IPS-15b (cell line): ENCODE data around the gene L3MBTL2.

ENCODE experiments used
- H3K27me3 ChIP-seq: one replicate; pipeline ENCODE4 v1.6.1; 2013; ENCODE audit warnings: low read length; ENCODE audit not compliant: control insufficient read depth, insufficient read depth
- H3K36me3 ChIP-seq: one replicate; pipeline ENCODE4 v1.6.1; 2013; ENCODE audit warnings: low read length; ENCODE audit not compliant: control insufficient read depth, insufficient read depth
- H3K4me1 ChIP-seq: one replicate; pipeline ENCODE4 v1.6.1; 2013; ENCODE audit warnings: mild to moderate bottlenecking, low read length; ENCODE audit not compliant: control insufficient read depth, insufficient read depth
- H3K4me3 ChIP-seq: one replicate; pipeline ENCODE4 v1.5.1; 2013; ENCODE audit warnings: low read depth, low read length
- H3K9ac ChIP-seq: one replicate; pipeline ENCODE4 v1.6.1; 2013; ENCODE audit warnings: low read depth, mild to moderate bottlenecking, low read length
- H3K9me3 ChIP-seq: one replicate; pipeline ENCODE4 v1.6.1; 2013; ENCODE audit warnings: mild to moderate bottlenecking, low read length; ENCODE audit not compliant: control insufficient read depth, insufficient read depth

L3MBTL2 gene

DNA sequence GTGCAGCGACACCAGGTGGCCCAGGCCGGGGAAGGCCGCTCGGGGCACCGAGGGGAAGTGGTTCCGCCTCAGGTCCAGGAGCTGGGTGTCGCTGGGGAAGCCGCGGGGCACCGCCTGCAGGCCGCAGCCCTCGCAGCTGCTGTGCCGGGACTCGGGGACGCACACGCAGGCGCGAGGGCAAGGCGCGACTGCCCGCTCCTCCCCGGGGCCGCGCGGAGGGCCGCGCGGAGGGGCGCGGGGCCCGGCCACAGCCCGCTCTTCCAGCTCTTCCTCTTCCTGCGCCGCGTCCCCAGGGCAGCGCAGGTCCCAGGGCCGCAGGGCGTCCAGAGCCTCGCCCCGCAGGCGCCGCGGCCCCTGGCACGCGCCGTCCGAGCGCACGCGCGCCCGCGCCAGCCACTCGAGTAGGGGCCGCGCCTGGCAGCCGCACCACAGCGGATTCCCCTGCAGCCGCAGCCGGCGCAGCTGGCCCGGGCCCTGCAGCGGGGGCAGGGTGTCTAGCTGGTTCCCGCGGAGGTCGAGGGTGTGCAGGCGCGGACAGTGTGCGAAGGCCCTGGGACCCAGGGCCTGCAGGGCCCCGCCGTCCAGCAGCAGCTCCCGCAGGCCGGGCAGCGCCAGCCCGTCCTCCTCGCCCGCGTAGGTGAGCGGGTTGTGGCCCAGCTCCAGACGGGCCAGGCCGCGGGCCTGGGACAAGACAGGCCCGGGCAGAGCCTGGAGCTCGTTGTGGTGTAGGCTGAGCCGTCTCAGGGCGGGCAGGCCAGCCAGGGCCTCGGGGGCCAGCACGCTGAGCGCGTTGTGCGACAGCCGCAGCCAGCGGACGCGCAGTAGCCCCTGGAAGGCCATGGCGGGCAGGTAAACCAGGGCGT is 32.8 kb downstream of the L3MBTL2 start:
- Histone ChIP-seq H3K4me3 (peak overlapping the region; percentile 18), H3K9me3 (no peaks in the 10 kb centered on the region), H3K4me1 (no peaks in the 10 kb centered on the region), H3K36me3 (no peaks in the 10 kb centered on the region), H3K9ac (peak overlapping the region; percentile 37), H3K27me3 (no peaks in the 10 kb centered on the region)

DNA sequence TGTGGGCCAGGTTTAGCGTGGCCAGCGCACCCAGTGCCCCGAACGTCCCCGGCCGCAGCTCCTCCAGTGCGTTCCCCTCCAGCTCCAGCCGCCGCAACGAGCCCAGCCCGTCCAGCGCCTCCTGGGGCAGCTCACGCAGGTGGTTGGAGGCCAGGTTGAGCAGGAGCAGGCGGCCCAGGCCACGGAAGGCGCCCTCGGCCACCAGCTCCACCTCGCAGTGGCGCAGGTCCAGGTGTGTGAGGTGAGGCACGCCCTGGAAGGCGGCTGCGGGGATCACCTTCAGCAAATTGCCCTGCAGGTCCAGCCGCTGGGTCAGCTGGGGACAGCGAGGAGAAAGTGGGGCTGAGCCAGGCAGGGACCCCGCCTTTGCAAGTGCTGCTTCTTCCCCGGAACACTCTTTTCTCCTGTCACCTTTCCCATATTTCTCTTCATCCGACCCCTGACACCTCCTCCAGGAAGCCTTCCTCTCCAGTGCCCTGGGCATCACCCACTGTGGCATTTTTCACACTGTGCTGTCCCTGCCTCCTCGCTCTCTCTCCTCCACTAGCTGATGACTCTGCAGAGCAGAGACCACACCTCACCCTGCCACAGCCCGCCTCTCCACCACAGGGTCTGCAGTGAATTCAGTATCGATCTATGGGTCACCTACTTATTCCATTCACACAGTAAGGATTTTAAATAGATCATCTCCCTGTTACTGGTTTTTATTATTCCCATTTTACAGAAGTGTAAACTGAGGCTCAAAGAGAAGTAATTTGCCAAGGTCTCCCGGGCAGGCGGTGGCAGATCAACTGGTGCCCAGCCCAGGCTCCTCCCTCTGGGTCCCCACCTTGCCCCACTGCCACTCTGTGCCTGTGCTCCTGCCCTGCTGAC is 33.7 kb downstream of the L3MBTL2 start:
- no peaks in the 10 kb centered on the region for H3K36me3 ChIP-seq
- no peaks in the 10 kb centered on the region for H3K9me3 ChIP-seq
- H3K27me3 ChIP-seq, result no peaks in the 10 kb centered on the region
- peak overlapping the region; percentile 37 for H3K9ac ChIP-seq
- no peaks in the 10 kb centered on the region for H3K4me1 ChIP-seq
- peak overlapping the region; percentile 18 for H3K4me3 ChIP-seq

DNA sequence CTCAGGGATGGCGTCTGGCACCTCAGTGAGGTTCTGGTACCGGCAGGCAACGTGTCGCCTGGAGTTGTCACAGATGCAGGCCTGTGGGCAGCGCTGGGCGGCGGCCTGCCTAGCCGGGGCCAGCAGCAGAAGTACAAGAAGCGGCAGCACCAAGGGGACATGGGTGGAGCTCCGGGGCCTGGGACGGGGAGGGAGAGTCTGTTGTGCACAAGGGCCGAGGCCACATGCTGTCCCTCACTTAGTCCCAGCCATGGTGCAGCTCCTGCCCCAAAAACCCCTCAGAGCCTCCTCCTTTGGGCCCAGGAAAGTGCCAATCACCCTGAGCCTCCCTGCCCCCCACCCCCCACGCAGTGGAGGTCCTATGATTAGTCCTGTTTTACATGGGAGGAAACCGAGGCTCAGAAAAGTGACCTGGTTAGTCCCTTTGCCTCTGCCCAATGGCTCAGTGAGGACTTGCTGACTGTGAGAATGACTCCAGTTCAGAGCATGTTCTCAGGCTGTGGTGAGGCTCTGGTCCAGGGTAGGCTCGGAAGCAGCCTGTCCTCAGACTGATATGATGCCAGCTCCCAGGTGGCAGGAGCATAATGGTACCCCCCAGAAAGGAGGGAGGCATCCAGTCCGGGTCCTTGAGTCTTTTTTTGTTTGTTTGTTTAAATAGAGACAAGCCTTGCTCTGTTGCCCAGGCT is 34.5 kb downstream of the L3MBTL2 start:
- Histone ChIP-seq H3K9me3 (no peaks in the 10 kb centered on the region), H3K36me3 (no peaks in the 10 kb centered on the region), H3K4me1 (no peaks in the 10 kb centered on the region), H3K4me3 (no peak overlapping the region), H3K27me3 (no peaks in the 10 kb centered on the region), H3K9ac (peak overlapping the region; percentile 54)

DNA sequence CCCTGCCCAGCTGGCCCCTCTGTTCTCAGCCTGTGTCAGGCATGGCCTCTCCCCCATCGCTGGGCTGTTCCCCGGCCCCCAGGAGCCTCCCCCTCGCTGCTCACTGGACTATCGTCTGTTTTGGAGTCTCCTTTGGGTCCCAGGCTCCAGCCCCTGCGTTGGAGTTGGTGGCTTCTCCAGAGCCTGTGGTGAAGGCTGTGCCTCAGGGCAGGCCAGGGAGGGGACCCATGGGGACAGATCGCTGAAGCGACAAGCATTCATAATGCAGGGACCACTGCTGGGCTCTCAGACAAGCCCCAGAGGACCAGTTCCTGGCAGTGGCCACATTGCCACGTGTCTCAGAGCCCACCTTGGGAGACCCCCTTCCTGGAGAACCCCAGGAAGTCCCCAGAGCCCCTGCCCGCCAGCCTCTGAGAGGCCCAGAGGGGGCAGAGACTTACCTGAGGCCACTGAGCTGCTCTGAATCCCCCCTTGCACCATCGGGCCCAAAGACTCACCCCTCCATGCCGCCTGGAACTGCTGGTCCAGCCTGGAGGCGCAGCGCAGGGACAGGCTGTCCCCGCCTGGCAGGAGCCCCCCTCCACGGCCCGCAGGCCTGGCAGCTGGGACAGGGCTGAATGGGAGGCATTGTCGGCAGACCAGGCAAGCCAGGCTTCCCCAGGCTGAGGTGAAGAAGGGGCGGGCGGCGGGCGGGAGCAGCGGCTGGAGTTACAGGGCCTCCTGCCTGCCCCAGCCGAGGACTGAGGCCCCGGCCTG is 35.4 kb downstream of the L3MBTL2 start, which contains the start of gene CHADL:
TSS of gene CHADL (minus strand) at position 555 of the 756 bp plus-strand sequence. CDS start at position 505, 50 bp downstream.
- Histone ChIP-seq H3K9me3 (no peaks in the 10 kb centered on the region), H3K36me3 (peaks cover 2% of the 10 kb centered on the region), H3K4me3 (no peak within 1 kb of the TSS), H3K9ac (peak within 1 kb of the TSS; percentile 54), H3K4me1 (no peaks in the 10 kb centered on the region), H3K27me3 (no peaks in the 10 kb centered on the region)

DNA sequence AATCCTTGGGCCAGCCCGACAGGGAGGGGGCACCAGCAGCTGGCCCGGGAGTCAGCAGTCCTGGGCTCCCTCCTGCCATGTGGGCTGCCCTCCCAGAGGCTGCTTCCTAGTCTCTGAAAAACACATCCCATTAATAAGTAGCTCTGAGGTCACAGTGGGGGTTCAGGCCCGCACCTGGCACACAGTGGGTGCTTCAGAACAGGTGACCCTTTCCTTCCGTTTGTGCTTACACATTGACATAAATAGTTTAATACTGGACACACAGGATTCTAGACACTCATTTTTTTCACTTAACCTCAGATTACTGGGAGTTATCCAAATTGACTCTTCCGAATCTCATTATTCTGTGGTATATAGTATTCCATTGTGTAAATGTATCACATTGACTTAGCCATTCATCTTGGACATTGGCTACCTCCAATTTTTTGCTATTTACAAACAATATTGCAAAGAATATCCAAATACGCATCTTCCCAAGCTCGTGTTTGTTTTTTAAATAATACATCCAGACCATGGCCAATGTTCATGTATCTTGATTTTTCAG is 36.1 kb downstream of the L3MBTL2 start:
- H3K27me3 ChIP-seq, result no peaks in the 10 kb centered on the region
- no peaks in the 10 kb centered on the region for H3K9me3 ChIP-seq
- H3K9ac ChIP-seq, result no peak overlapping the region
- H3K36me3 ChIP-seq, result peaks cover 8% of the 10 kb centered on the region
- no peak overlapping the region for H3K4me3 ChIP-seq
- H3K4me1 ChIP-seq, result no peaks in the 10 kb centered on the region

DNA sequence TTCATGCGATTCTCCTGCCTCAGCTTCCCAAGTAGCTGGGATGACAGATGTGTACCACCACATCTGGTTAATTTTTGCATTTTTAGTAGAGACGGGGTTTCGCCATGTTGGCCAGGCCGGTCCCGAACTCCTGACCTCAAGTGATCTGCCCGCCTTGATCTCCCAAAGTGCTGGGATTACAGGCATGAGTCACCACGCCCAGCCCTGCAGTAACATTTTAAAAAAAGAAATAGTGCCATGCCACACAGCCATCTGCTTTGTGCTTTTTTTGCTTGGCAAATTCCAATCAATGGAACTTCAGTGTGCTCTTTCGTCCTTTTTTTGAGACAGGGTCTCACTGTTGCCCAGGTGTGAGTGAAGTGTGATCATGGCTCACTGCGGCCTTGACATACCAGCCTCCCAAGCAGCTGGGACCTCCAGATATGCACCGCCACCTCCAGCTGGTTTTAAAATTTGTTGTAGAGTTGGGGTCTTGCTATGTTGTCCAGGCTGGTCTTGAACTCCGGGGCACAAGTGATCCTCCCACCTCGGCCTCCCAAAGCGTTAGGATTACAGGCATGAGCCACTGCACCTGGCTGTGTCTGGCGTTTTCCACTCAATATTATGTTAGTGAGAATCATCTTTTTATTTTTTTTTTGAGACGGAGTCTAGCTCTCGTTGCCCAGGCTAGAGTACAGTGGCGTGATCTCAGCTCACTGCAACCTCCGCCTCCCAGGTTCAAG is 37.4 kb downstream of the L3MBTL2 start:
- no peak overlapping the region for H3K4me3 ChIP-seq
- H3K27me3 ChIP-seq, result no peaks in the 10 kb centered on the region
- H3K9me3 ChIP-seq, result no peaks in the 10 kb centered on the region
- peaks cover 19% of the 10 kb centered on the region for H3K36me3 ChIP-seq
- H3K9ac ChIP-seq, result no peak overlapping the region
- H3K4me1 ChIP-seq, result no peaks in the 10 kb centered on the region

DNA sequence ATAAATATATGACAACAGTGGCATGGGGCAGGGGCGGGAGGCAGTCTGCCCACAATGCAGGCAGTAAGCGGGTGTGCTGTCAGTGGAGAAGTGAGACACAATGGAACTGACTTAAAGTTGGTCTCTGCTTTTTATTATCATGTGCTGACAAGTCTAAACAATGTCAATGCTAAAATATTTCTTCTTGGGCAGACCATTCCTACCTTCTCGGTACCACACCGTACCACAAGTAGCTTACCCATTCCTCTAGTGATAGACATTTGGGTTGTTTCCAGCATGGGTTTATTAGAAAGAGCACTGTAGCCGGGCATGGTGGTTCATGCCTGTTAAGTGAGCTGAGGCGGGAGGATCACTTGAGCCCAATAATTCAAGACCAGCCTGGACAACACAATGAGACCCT is 38.2 kb downstream of the L3MBTL2 start:
- Histone ChIP-seq H3K9me3 (no peaks in the 10 kb centered on the region), H3K9ac (no peak overlapping the region), H3K27me3 (no peaks in the 10 kb centered on the region), H3K4me3 (no peak overlapping the region), H3K4me1 (no peaks in the 10 kb centered on the region), H3K36me3 (peaks cover 25% of the 10 kb centered on the region)

DNA sequence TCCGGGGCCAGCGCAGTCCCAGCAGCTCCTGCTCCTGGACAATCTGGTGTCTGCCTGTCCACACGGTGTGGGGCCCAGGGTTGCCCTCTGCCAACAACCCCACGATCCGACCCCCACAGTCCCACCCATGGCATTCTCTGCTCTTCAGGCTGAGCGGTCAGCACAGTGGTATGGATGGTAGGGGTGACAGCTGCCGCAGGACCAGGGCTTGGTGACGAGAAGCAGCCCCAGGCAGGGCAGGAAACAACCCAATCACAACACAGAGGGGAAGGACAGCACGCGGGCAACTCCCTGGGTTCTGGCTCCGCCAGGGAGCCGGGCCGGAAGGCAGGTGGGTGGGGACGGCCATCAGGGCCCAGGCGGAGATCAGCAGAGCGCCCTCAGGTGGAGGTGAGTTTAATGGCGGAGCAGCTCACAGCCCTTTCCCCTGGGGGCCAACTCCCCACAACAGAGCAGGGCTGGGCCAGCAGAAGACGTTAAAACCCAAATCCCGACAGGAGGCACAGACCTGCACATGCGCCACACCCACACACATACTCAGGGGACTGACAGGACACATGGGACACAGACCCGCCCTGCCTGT is 40.9 kb downstream of the L3MBTL2 start:
- H3K4me3 ChIP-seq, result no peak overlapping the region
- no peaks in the 10 kb centered on the region for H3K27me3 ChIP-seq
- H3K9ac ChIP-seq, result no peak overlapping the region
- no peaks in the 10 kb centered on the region for H3K4me1 ChIP-seq
- no peaks in the 10 kb centered on the region for H3K9me3 ChIP-seq
- H3K36me3 ChIP-seq, result peaks cover 51% of the 10 kb centered on the region

DNA sequence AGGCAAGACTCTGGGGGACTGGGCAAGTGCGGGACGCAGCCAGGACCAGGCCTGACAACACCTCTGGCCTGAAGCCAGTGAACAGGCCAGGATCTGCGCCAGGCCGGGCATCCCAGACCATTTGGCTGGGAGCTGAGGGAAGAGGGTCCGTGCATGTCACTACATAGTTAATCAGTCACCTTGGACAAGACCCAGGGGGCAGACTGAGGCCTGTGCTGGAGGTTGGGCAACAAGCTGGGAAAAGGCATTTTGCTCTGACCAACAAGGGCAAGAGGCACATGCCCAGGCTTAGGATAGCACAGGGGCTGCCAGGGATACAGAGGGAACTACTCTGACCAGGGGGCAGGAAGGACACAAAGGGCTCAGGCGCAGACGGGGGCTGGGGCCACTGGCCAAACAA is 42.6 kb downstream of the L3MBTL2 start:
- no peaks in the 10 kb centered on the region for H3K9me3 ChIP-seq
- H3K4me1 ChIP-seq, result no peaks in the 10 kb centered on the region
- no peak overlapping the region for H3K9ac ChIP-seq
- no peaks in the 10 kb centered on the region for H3K27me3 ChIP-seq
- no peak overlapping the region for H3K4me3 ChIP-seq
- H3K36me3 ChIP-seq, result peaks cover 65% of the 10 kb centered on the region

DNA sequence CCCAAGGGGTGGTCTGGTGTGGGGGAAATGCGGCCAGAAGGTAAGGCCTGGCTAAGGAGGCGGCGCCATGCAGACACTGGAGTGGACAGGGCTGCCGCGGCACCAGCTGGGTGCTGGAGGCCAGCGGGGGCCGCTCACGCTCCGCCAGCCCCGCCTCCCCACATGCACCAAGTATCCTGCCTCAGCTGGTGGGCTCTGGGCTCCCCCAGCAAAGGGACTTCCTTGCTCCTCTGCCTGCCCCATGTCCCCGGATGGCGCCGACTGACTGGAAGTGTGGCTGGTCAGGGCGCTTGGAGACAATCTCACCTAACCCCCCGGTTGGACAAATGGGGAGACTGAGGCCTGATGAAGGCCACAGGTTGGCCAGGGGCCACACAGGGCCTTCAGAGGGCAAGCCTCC is 43.2 kb downstream of the L3MBTL2 start:
- Histone ChIP-seq H3K27me3 (no peaks in the 10 kb centered on the region), H3K4me1 (no peaks in the 10 kb centered on the region), H3K9ac (no peak overlapping the region), H3K4me3 (no peak overlapping the region), H3K36me3 (peaks cover 71% of the 10 kb centered on the region), H3K9me3 (no peaks in the 10 kb centered on the region)
